ENCODE results near the gene RNF135.

- no peak for TF ChIP-seq CTCF (IDR thresholded peaks at IDR 0.05)
- TF ChIP-seq POLR2A (IDR thresholded peaks at IDR 0.05): no peak
Observed at GRCh38 chr17:31013844-31014243, 43.0 kb downstream of the RNF135 start.

Measured in Peyer's patch (tissue), 4 donors.